Left ventricle myocardium superior (tissue), 1 donor: ENCODE results near the gene ZNF280B. TPM values are rescaled to one million over a fixed set of nuclear protein-coding genes. Genes with fewer than 3 reads are reported as not detected.
"Not testable (repeated sequence)": the region's sequence is repeated elsewhere in the genome, so short reads cannot be mapped to it uniquely, and the experiment has no call there.

Experiments
- ATAC-seq: fragments of 200-7000 bp; cut with Tn5 transposase; one replicate; pipeline ENCODE4 v1.9.1; 2020; ENCODE audit warnings: mild to moderate bottlenecking, moderate library complexity
- DNase-seq: peaks from one replicate; pipeline ENCODE4 v3.0.0-alpha.2; 2020
- intact Hi-C: fragments of 100-400 bp; cut with micrococcal nuclease; formaldehyde crosslinking; loops from one replicate; pipeline ENCODE4 v1.11.0; 2022
- total RNA-seq: library from RNA; stranded (reverse); fragmentation: NEBNext Ultra II Directional; extraction: Animal tissue kit (Norgen Biotek cat#: 25700); gene quantifications from one replicate; pipeline ENCODE4 v1.2.1, GENCODE V29; 2021
- donor health status: DM: no; HTN: yes; CAD: no; lungs with severe emphysema.

Gene ZNF280B
- total RNA-seq, 1 donor from 2014 or later, result 0.62 TPM

DNA sequence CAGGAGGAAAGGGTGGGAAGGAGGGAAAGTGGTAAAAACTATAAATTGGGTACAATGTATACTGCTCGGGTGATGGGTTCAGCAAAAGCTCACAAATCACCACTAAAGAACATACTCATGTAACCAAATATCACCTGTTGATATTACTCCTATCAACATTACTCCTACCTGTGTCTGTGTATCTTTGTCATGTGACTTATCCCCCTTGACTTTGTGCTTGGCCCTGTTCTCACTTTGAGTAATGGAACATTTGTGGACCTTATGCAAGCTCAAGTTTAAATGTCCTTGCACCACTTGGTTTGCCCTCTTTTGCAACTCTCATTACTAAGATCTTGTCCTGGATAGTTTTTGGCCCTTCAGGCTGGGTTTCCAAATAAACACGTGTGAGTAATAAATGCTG lies 39.0 kb downstream of the ZNF280B start:
- intact Hi-C loops, result loop anchor here (10.0 kb wide), 1 partner anchor 485 kb away; no protein-coding TSS in a partner anchor
- ATAC-seq (no peak), DNase-seq (no peak)

- not testable (repeated sequence) for ATAC-seq, DNase-seq
- intact Hi-C loops, result loop anchor here (10.0 kb wide), 1 partner anchor 486 kb away; no protein-coding TSS in a partner anchor
Measured at GRCh38 chr22:22468794-22469469, 39.6 kb downstream of the ZNF280B start.

- ATAC-seq, result no peak
- DNase-seq, result no peak
- intact Hi-C loops, result loop anchor here (10.0 kb wide), 1 partner anchor 488 kb away; no protein-coding TSS in a partner anchor
Measured at GRCh38 chr22:22467112-22467511, 41.4 kb downstream of the ZNF280B start.

GRCh38 chr22:22465782-22466181 lies 42.8 kb downstream of the ZNF280B start:
- intact Hi-C loops, result loop anchor here (10.0 kb wide), 1 partner anchor 489 kb away; no protein-coding TSS in a partner anchor
- DNase-seq, result no peak
- no peak for ATAC-seq

- no peak for ATAC-seq
- intact Hi-C loops, result loop anchor here (10.0 kb wide), 1 partner anchor 490 kb away; no protein-coding TSS in a partner anchor
- no peak for DNase-seq
Measured at GRCh38 chr22:22465094-22465602, 43.4 kb downstream of the ZNF280B start.

DNA sequence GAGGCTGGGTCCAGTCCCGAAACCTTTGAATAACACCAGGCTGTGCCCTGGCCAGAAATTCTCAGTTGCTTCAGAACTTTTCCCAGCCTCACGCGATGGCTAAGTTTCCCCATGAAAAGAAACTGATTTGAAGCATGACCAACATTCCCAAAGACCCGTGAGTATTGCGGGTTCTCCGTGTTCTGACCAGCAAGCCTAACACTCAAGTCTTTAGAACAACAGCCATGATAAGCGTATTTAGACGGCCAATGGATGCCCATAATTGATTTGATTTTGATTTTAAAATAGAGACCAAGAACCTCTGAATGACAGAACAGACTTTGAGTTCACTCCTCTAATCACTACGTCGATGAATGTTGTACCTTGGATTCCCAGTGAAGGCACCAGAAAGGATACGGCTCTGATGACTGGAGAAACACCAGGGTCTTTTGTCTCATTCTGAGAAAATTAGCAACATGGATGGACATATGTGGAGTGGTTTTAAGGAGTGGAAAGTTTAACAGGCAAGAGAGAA lies 43.9 kb downstream of the ZNF280B start:
- ATAC-seq (no peak), DNase-seq (no peak)
- intact Hi-C loops, result loop anchor here (10.0 kb wide), 1 partner anchor 490 kb away; no protein-coding TSS in a partner anchor

DNA sequence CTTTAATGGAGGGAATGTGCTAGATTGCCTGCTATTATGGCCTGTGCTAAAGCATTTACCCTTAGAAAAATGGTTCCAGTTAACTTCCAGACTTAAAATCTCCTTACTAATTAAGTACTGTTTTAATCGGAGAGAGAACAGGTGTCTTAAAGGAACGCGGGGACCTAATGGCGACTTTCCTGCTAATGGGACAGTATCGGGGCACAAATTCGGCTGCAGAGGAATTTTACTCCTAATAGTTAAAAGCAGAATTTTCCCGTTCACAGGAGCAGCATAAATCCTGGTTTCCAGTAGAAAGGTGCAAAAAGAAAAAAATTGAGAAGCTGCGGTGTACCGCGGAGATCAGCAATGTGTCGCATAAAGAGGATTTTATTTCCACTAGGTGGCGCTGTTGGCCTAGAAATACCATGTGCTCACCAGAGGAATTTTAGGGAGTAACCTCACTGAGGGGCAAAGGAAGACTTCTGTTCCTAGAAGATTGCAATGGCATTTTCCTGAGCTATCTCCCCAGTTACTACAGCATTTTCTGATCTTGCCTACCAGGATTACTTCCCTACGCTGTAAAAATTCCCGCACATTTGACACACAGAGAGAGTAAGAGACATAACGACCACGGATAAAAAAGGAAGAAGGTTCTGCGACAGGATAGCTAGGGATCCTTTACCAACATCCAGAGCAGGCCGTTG lies 44.5 kb downstream of the ZNF280B start:
- peak; percentile 65 for ATAC-seq
- intact Hi-C loops, result loop anchor here (10.0 kb wide), 1 partner anchor 491 kb away; no protein-coding TSS in a partner anchor
- no peak for DNase-seq

- intact Hi-C loops, result loop anchor here (10.0 kb wide), 1 partner anchor 492 kb away; no protein-coding TSS in a partner anchor
- no peak for ATAC-seq
- DNase-seq, result no peak
Measured at GRCh38 chr22:22462813-22463567, 45.6 kb downstream of the ZNF280B start.

- DNase-seq (no peak), ATAC-seq (no peak)
- intact Hi-C loops, result loop anchor here (10.0 kb wide), 1 partner anchor 493 kb away; no protein-coding TSS in a partner anchor
Measured at GRCh38 chr22:22461583-22461982, 47.0 kb downstream of the ZNF280B start.

DNA sequence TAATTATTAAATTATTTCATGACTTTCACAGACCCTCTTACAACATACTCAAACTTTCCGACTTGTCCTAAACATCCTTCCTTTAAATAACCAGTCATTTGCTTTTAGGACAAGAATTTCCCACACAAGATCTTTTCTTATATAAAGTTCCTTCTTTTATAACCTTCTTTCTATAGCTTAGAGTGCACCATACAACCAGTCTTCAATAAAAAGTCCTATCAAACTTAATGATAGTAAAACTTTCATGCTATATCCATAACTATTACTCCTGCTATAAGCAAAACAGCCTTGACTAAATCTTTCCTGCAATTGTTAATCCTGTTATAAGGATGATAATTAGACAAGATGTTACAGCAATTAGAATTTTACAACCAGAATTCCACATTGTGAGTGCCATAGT lies 47.4 kb downstream of the ZNF280B start:
- ATAC-seq (no peak), DNase-seq (no peak)
- intact Hi-C loops, result loop anchor here (10.0 kb wide), 1 partner anchor 494 kb away; no protein-coding TSS in a partner anchor

DNA sequence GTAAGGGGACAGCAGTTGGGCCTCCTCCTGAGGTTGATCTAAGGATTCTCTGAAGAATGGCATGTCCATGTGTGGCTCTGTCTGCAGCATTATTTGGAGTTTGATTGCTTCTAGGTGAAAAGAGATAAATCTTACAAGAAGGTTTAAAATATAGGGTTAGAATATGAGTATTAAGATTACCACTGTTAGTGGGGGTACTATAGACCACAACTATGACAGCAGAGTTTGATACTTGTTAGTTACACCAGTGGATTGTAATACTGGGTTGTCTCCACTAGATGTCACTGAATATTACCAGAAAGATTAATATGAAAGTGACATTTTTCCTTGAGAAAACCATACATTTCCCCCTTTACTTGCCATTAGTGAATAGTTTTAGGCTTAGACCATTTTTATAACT lies 47.9 kb downstream of the ZNF280B start:
- intact Hi-C loops, result loop anchor here (10.0 kb wide), 1 partner anchor 494 kb away; no protein-coding TSS in a partner anchor
- DNase-seq (no peak), ATAC-seq (no peak)

DNA sequence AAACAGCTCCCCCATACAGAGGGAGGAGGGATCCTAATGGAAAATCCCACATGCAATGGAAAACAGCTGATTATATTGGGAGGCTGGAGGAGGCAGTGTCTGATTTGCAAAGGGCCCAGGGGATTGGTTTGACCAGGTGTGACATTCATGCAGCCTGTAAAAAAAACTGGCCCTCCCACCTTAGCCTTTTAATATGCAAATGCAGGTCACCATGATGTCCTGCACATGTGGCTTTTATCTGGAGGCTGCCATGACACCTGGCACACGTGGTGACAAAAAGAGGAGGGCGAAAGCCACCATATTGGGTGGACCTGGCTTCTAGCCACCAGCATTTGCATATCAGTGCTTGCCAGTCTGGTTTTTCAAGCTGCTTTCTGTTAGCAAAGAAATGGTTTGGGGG lies 48.5 kb downstream of the ZNF280B start:
- no peak for ATAC-seq
- DNase-seq, result no peak
- intact Hi-C loops, result loop anchor here (10.0 kb wide), 1 partner anchor 495 kb away; no protein-coding TSS in a partner anchor

DNA sequence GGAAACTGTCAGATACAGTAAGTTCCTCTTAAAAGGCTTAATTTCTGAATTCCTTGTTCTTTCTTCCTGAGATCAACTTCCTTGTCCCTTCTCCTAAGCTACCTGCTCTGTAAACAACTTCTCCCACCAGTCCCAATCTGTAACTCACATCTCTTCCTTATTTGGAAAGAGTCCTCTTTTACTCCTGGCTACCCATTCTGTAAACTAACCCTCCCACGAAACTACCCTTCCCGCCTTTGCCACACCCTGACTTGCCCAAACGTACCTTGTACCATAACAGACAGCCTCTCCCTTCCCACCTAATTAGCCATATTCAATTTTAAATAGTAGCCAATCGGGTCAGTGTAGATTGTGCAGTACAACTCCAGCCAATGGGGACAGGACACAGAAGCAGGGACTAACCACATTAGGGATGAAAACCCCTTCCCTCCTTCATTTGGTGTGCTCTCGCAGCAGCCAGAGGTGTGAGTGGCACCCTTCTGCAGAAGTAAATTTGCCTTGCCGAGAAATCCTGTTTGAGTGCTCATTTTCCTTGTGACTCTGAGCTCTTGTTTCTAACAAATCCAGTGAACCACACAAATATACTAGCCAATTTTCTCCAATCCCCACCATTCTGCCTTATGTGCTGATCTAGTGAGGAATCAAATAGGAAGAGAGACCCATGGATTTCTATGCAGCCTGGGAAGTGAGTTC lies 49.5 kb downstream of the ZNF280B start:
- no peak for ATAC-seq
- intact Hi-C loops, result no loop called here
- no peak for DNase-seq

DNA sequence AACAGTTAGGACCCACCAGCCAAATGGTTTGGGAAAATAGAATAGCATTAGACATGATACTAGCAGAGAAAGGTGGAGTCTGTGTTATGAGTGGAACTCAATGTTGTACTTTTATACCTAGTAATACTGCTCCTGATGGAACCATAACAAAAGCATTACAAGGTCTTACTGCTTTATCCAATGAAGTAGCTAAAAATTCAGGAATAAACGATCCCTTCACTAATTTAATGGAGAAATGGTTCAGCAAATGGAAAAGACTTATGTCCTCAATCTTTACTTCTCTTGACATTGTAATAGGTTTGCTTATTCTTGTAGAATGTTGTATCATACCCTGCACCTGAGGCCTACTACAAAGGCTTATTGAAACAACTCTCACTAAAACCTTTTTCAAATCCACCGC lies 50.2 kb downstream of the ZNF280B start:
- no peak for DNase-seq
- intact Hi-C loops, result no loop called here
- no peak for ATAC-seq

DNA sequence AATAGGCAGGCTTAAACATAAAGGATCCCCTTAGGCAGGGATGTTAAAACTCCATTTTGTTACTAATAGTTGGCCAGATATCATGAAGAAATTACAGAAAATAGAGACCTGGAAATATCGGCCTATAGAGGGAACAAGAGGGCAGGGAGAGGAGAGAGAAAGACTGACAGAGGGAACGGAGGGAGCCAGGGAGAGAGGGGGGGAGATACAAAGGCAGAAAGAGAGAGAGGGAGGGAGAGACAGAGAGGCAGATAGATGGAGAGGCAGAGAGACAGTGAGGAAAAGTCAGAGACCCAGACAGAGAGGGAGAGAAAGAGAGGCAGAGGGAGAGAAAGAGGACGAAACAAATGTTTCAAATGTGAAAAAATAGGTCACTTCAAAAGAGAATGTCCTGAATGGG lies 53.5 kb downstream of the ZNF280B start:
- ATAC-seq (no peak), DNase-seq (no peak)
- intact Hi-C loops, result no loop called here

DNA sequence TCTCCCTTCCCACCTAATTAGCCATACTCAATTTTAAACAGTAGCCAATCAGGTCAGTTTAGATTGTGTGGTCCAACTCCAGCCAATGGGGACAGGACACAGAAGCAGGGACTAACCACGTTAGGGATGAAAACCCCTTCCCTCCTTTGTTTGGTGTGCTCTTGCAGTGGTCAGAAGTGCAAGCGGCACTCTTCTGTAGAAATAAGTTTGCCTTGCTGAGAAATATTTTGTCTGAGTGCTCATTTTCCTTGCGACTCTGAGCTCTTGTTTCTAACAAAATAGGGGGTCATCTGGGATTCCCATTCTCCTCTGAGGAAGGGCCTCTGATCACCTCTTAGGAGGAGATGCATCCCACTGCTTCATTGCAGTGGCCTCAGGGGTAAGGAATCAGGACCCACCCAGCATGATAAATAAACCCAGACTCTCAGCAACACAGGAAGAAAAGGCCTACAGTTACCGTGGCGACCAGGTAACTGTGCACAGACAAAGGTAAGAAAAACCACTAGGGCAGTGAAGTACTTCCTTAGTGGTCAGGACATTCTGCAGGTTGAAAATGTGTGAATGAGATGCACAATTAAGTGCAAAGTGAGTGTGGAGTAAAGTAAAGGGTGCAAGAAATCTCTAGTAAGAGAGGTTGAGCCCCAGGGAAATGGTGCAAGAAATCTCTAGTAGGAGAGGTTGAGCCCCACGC lies 55.4 kb downstream of the ZNF280B start:
- intact Hi-C loops, result no loop called here
- ATAC-seq, result no peak
- DNase-seq, result no peak

DNA sequence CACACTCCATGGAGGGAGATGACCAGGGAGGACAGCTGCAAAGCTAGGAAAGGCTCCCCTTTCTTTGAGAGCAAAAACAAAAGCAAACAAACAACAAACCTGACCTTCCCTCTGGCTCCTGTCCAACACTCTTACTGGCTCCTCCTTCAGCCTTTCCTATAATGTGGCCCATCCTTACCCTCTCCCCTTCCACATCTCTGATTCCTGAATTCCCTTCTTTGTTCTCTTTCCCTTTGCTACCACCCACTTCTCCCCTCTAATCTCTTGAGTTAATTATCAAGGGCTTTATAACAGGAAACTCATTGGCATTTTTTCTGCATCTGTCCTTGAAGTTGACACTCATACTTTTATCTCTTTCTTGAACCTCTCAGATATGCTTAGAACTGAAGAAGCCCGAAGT lies 56.3 kb downstream of the ZNF280B start:
- DNase-seq (no peak), ATAC-seq (no peak)
- intact Hi-C loops, result no loop called here

DNA sequence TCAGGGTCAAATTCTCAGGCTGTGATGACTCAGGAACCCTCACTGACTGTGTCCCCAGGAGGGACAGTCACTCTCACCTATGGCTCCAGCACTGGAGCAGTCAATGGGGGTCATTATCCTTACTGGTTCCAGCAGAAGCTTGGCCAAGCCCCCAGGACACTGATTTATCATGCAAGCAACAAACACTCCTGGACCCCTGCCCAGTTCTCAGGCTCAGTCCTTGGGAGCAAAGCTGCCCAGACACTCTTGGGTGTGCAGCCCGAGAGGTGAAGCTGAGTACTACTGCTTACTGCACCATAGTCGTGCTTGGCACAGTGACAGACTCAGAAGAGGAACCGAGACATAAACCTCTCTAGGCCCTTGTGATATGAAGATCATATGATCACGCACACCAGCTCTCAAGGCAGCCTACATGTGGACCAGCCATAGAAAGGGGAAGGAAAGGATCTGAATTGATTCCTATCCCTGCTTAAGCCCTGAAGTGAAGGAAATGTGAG lies 58.2 kb downstream of the ZNF280B start:
- intact Hi-C loops, result no loop called here
- ATAC-seq, result peak; percentile 43
- DNase-seq, result no peak
